Activated CD4-positive, alpha-beta T cell treated with anti-CD3 and anti-CD28 coated beads, Interleukin-2, amount 10 ng/mL, durations not matched to agents 7 days and 5 days (primary cell): ENCODE results near the gene PPP4R1. TPM values are rescaled to one million over a fixed set of nuclear protein-coding genes. Genes with fewer than 3 reads are reported as not detected.

ENCODE experiments used
- CTCF ChIA-PET: fragments of 350-600 bp; sonication (Branson Sonifier 250); formaldehyde crosslinking; loops from one replicate; lab custom pipeline; 2021; ENCODE audit warnings: antibody characterized with exemption; lab: Charles Lee
- POLR2A ChIA-PET: fragments of 350-600 bp; sonication (Branson Sonifier 250); formaldehyde crosslinking; loops from one replicate; lab custom pipeline; 2021; ENCODE audit warnings: antibody characterized with exemption; lab: Charles Lee
- DNase-seq: peaks from one replicate; pipeline ENCODE4 v3.0.0-alpha.2; 2020
- H3K27ac Mint-ChIP-seq: one replicate; pipeline ENCODE4 v1.8.0; 2021; ENCODE audit warnings: mild to moderate bottlenecking, moderate library complexity, mixed read lengths
- H3K27me3 Mint-ChIP-seq: one replicate; pipeline ENCODE4 v1.8.0; 2021; ENCODE audit warnings: mixed read lengths
- H3K36me3 Mint-ChIP-seq: one replicate; pipeline ENCODE4 v1.8.0; 2021; ENCODE audit warnings: low read depth, mixed read lengths
- H3K4me1 Mint-ChIP-seq: one replicate; pipeline ENCODE4 v1.8.0; 2021; ENCODE audit warnings: mixed read lengths
- H3K4me3 Mint-ChIP-seq: one replicate; pipeline ENCODE4 v1.8.0; 2021; ENCODE audit warnings: mild to moderate bottlenecking, moderate library complexity, mixed read lengths
- H3K9me3 Mint-ChIP-seq: one replicate; pipeline ENCODE4 v1.8.0; 2021; ENCODE audit warnings: mixed read lengths
- total RNA-seq, 2 experiments: library from RNA; stranded (reverse); gene quantifications; one replicate each; pipeline ENCODE4 v1.2.3, GENCODE V29; 2021

Gene PPP4R1
- total RNA-seq, 2 experiments from 2014 or later: 48.4 to 49.7 TPM

DNA sequence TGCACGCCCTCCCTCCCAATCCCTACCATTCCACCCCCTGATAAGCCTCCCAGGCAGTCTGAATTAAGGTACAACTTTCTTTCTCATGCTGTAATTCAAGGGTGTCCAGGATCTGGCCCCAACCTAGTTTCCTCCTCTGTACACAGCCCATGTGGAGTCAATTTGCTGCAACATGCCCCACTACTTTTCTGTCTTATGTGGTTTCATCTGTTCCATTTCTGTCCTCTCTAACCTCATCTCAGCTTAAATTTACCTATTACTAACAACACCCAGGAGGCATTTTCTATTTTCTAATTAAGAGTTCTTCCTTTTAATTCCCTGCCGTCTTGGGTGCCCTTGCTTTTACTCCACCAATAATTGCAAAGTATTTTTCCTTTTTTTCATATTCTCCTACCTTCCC lies 10.0 kb downstream of the PPP4R1 start:
- Mint-ChIP-seq H3K36me3 (peaks cover 14% of the 10 kb centered on the region), H3K4me1 (peaks cover 18% of the 10 kb centered on the region), H3K4me3 (no peak overlapping the region), H3K27ac (no peak overlapping the region), H3K27me3 (no peaks in the 10 kb centered on the region), H3K9me3 (peaks cover 4% of the 10 kb centered on the region)
- ChIA-PET CTCF (no interaction called here), POLR2A (no interaction called here)
- DNase-seq: no peak

DNA sequence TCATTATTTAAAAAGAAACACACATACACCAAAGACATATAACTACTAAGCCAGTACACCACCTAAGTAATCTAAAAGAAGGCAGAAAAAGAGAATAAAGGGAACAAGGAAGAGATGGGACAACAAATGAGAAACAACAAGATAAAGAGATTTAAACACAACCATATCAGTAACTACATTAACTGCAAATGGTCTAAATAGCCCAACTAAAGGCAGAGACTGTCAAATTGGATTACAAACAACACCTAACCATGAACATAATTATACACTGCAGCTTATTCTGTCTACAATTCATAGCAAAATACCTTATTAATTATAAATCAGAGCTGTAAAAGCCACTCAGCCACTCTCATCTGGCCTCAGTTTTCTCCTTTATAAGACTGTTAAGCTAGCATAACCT lies 15.0 kb downstream of the PPP4R1 start:
- Mint-ChIP-seq H3K27me3 (no peaks in the 10 kb centered on the region), H3K36me3 (peaks cover 23% of the 10 kb centered on the region), H3K9me3 (peaks cover 17% of the 10 kb centered on the region), H3K4me1 (peaks cover 10% of the 10 kb centered on the region), H3K27ac (no peak overlapping the region), H3K4me3 (no peak overlapping the region)
- DNase-seq: no peak
- POLR2A ChIA-PET: no interaction called here
- CTCF ChIA-PET: no interaction called here

DNA sequence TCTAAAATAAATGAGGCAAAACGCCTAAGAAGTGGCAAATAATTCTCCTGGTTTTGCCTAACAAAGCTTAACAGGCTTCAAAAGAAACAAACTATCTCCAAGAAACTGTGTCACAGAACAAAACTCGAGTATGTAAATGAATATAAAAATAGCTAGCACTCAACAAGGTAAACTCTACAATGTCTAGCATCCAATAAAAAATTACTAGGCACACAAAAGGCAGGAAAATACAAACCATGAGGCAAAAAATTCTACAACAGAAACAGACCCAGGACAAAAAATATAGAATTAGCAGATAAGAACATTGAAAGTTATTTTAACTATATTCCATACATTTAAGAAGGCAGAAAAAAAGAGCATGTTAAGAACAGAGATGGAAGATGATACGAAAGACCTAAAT lies 16.8 kb downstream of the PPP4R1 start:
- Mint-ChIP-seq H3K4me1 (peaks cover 10% of the 10 kb centered on the region), H3K36me3 (peaks cover 24% of the 10 kb centered on the region), H3K9me3 (peaks cover 20% of the 10 kb centered on the region), H3K4me3 (no peak overlapping the region), H3K27ac (peak overlapping the region; percentile 38), H3K27me3 (no peaks in the 10 kb centered on the region)
- DNase-seq: no peak
- CTCF ChIA-PET: interaction anchor here (0.6 to 0.9 kb wide), 2 partner anchors 26 to 36 kb away, joined by 3 read pairs; no protein-coding TSS in a partner anchor
- POLR2A ChIA-PET: no interaction called here

DNA sequence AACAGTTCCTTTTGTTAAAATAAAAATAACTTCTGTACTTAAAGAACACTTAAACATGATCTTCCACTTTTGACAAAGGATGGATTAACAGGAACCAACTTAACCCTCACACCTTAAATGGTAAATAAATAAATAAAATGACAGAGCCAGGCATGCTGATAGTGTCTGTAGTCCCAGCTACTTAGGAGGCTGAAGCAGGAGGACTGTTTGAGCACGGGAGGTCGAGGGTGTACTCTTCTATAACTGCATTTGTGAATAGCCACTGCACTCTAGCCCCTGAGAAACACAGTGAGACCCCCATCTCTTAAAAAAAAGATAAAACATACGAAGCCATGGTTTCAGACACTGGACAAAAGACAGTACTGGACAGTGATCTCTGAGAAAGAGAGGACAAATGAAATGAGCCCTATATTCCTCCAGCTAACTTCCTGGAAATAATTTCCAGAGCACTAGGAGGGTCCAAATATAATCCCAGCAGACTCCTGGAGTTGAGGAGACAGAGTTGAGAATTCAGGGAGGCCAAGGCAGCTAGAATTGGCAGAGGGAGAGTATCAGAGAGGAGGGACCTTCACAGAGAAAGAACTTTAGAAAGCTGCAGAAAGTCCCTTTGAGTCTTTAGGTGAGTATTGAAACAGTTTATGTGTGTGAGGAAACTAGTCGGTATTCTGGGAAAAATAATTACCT lies 17.4 kb downstream of the PPP4R1 start:
- no peak for DNase-seq
- peaks cover 10% of the 10 kb centered on the region for H3K4me1 Mint-ChIP-seq
- peaks cover 20% of the 10 kb centered on the region for H3K9me3 Mint-ChIP-seq
- no peak overlapping the region for H3K27ac Mint-ChIP-seq
- ChIA-PET POLR2A (no interaction called here), CTCF (interaction anchor here (0.6 to 0.9 kb wide), 2 partner anchors 27 to 35 kb away, joined by 3 read pairs; no protein-coding TSS in a partner anchor)
- no peak overlapping the region for H3K4me3 Mint-ChIP-seq
- H3K27me3 Mint-ChIP-seq: no peaks in the 10 kb centered on the region
- peaks cover 28% of the 10 kb centered on the region for H3K36me3 Mint-ChIP-seq

DNA sequence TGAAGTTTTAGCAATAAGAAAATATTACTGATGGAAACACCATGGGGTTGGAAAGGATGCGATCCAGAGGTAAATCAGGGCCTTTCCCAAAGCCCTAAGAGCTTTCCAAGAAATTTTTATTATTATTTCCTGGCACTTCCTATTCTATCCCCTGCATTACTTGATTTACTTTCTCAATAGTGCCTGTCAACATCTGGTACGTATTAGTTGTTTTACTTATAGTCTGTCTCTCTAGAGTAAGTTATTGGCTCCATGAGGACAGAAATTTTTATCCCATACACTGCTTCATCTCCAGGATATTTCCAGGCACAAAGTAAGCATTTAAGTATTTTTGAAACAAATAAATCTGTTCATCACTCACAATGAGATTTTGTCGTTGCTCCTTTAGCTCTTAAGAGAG lies 18.1 kb downstream of the PPP4R1 start:
- H3K27me3 Mint-ChIP-seq: no peaks in the 10 kb centered on the region
- DNase-seq: no peak
- CTCF ChIA-PET: no interaction called here
- H3K9me3 Mint-ChIP-seq: peaks cover 18% of the 10 kb centered on the region
- POLR2A ChIA-PET: no interaction called here
- H3K36me3 Mint-ChIP-seq: peaks cover 34% of the 10 kb centered on the region
- H3K4me3 Mint-ChIP-seq: no peak overlapping the region
- H3K27ac Mint-ChIP-seq: no peak overlapping the region
- H3K4me1 Mint-ChIP-seq: peaks cover 10% of the 10 kb centered on the region

DNA sequence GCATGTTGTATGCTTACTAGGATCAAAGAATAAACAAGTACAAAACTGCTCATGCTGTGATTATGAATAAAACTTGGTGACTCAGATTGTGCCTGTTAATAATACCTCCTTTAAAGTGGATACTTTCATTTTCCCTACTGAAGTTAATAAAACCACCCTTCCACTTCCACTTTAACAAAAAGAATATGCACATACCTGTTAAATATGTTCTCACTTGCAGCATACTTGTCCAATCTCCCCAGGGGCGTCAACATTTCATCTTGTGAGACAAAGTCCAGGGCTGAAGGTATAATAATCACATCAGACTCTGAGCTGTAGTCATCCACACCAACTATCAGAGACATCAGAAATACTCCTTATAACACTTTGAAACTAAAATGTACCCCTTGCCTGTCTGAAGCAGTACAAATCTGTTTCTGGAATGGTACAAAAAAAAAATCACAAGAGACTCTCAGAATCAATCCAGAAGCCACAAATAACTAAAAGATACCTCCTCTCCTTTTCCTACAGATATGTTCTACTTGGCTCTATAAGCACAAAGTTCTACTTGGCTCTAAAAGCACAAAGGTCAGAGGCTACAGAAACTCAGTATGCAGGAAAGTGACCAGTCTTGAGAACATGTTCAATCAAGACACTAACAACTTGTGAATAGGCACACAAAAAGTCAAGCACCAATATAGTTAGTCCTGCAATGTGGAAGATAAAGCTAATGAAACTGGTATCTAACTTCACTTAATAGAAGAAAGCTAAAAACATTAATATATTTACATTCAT lies 19.3 kb downstream of the PPP4R1 start:
- Mint-ChIP-seq H3K4me3 (no peak overlapping the region), H3K9me3 (peaks cover 16% of the 10 kb centered on the region), H3K27ac (no peak overlapping the region), H3K4me1 (peaks cover 10% of the 10 kb centered on the region), H3K27me3 (no peaks in the 10 kb centered on the region), H3K36me3 (peaks cover 37% of the 10 kb centered on the region)
- ChIA-PET POLR2A (no interaction called here), CTCF (no interaction called here)
- no peak for DNase-seq

DNA sequence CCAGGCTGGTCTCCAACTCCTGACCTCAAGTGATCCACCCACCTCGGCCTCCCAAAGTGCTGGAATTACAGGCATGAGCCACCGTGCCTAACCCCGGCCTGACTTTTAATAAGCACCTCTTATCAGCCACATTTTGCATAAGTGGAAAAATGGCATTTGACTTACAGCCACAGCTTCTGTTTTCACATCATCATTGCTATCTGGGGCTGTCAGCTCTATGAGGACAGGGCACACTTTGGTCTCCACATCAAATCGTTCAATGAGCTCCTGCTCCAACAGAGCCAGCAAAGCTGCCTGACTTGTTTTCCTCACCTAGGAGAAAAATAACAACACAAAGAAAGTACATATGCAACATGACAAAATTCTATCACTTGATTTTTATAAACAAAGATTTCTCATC lies 26.4 kb downstream of the PPP4R1 start:
- Mint-ChIP-seq H3K27me3 (no peaks in the 10 kb centered on the region), H3K4me3 (no peak overlapping the region), H3K27ac (no peak overlapping the region), H3K36me3 (peaks cover 42% of the 10 kb centered on the region), H3K9me3 (no peaks in the 10 kb centered on the region), H3K4me1 (no peaks in the 10 kb centered on the region)
- CTCF ChIA-PET: no interaction called here
- POLR2A ChIA-PET: no interaction called here
- DNase-seq: no peak

DNA sequence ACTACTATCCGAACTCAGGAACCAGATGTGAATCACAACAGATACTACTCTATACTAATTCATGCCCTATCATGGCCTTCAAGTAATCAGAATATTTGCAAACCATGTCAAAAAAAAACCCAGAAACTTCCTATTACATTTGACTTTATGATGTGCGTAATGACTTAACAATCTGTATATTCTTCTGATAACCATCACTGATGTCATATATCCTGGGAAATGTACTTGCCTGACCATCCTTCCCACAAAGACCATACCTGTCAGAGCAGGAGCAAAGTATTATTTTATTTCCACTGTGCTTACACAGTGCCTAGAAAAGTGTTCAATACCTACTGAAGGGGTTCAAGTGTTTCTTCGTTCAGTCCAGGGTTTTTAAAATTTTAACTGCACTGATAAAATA lies 27.5 kb downstream of the PPP4R1 start:
- H3K27ac Mint-ChIP-seq: no peak overlapping the region
- ChIA-PET CTCF (no interaction called here), POLR2A (no interaction called here)
- no peak for DNase-seq
- no peaks in the 10 kb centered on the region for H3K27me3 Mint-ChIP-seq
- H3K36me3 Mint-ChIP-seq: peaks cover 43% of the 10 kb centered on the region
- no peak overlapping the region for H3K4me3 Mint-ChIP-seq
- H3K9me3 Mint-ChIP-seq: no peaks in the 10 kb centered on the region
- H3K4me1 Mint-ChIP-seq: no peaks in the 10 kb centered on the region

DNA sequence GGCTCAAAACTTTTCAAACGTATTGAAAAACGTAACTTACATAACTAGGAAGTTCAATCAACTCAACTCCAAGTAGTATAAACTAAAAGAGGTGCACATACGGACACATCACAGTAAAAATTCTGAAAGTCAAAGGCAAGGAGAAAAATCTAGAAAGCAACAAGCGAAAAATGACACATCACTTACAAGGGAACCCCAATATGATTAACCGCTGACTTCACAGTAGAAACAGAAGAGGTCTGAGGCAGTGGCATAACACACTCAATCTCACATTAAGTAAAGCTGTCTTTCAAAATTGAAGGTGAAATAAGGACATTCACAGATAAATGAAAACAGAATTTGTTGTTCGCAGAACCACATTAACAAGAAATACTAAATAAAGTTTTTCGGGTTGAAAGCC lies 32.7 kb downstream of the PPP4R1 start:
- ChIA-PET CTCF (no interaction called here), POLR2A (no interaction called here)
- Mint-ChIP-seq H3K4me3 (no peak overlapping the region), H3K27me3 (no peaks in the 10 kb centered on the region), H3K9me3 (peaks cover 3% of the 10 kb centered on the region), H3K27ac (no peak overlapping the region), H3K36me3 (peaks cover 40% of the 10 kb centered on the region), H3K4me1 (no peaks in the 10 kb centered on the region)
- DNase-seq: no peak

DNA sequence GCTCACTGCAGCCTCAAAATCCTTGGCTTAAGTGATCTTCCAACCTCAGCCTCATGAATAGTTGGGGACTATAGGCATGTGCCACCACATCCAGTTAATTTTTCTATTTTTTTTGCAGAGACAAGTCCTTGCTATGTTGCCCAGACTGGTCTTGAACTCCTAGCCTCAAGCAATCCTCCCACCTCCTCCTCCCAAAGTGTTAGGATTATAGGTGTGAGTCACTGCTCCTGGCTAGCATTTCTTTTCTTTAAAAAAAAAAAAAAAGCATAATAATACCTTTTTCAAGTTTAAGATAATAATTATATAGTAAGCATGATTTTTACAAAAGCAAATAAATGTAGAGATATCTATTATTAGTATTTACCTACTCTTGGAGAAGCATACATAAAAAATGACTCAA lies 36.1 kb downstream of the PPP4R1 start:
- Mint-ChIP-seq H3K9me3 (peaks cover 3% of the 10 kb centered on the region), H3K27me3 (no peaks in the 10 kb centered on the region), H3K27ac (no peak overlapping the region), H3K4me1 (no peaks in the 10 kb centered on the region), H3K36me3 (peaks cover 40% of the 10 kb centered on the region), H3K4me3 (no peak overlapping the region)
- ChIA-PET CTCF (interaction anchor here (0.6 kb wide), 1 partner anchor 1652 kb away, joined by 3 read pairs; no protein-coding TSS in a partner anchor), POLR2A (no interaction called here)
- DNase-seq: no peak

DNA sequence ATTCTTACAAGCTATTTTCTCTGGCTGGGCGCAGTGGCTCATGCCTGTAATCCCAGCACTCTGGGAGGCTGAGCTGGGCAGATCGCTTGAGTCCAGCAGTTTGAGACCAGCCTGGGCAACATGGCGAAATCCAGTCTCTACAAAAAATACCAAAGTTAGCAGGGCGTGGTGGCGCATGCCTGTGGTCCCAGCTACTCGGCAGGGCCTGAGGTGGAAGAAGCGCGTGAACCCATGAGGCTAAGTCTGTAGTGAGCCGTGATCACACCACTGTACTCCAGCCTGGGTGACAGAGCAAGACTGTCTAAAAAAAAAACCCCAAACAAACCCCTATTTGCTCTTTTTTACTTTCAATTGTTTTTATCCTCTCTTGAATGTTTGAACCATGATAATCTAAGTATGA lies 37.0 kb downstream of the PPP4R1 start:
- DNase-seq: no peak
- POLR2A ChIA-PET: no interaction called here
- no peak overlapping the region for H3K4me3 Mint-ChIP-seq
- CTCF ChIA-PET: no interaction called here
- H3K27me3 Mint-ChIP-seq: no peaks in the 10 kb centered on the region
- no peaks in the 10 kb centered on the region for H3K4me1 Mint-ChIP-seq
- H3K36me3 Mint-ChIP-seq: peaks cover 32% of the 10 kb centered on the region
- H3K9me3 Mint-ChIP-seq: peaks cover 3% of the 10 kb centered on the region
- no peak overlapping the region for H3K27ac Mint-ChIP-seq

DNA sequence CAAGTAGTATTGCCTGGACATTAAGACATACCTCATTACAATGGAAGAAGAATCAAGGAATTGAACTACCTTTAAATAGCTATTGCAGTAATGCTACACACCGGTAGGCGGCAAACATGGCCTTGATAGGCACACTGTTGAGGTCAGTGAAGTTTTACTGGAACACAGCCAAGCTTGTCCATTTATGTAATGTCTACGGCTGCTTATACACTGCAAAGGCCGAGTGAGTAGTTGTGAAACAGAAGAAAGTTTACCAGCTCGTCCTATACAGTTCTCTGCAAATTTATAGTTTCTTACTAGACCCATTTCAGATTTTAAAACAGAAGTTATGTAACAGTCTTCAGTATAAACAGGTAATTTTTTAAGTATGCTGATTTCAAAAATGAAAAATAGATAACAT lies 38.8 kb downstream of the PPP4R1 start:
- peak; percentile 46 for DNase-seq
- Mint-ChIP-seq H3K4me1 (peaks cover 1% of the 10 kb centered on the region), H3K27me3 (no peaks in the 10 kb centered on the region), H3K9me3 (no peaks in the 10 kb centered on the region), H3K27ac (no peak overlapping the region), H3K36me3 (peaks cover 19% of the 10 kb centered on the region), H3K4me3 (no peak overlapping the region)
- ChIA-PET CTCF (interaction anchor here (2.8 kb wide), 1 partner anchor 12 kb away, joined by 10 read pairs; no protein-coding TSS in a partner anchor), POLR2A (no interaction called here)

DNA sequence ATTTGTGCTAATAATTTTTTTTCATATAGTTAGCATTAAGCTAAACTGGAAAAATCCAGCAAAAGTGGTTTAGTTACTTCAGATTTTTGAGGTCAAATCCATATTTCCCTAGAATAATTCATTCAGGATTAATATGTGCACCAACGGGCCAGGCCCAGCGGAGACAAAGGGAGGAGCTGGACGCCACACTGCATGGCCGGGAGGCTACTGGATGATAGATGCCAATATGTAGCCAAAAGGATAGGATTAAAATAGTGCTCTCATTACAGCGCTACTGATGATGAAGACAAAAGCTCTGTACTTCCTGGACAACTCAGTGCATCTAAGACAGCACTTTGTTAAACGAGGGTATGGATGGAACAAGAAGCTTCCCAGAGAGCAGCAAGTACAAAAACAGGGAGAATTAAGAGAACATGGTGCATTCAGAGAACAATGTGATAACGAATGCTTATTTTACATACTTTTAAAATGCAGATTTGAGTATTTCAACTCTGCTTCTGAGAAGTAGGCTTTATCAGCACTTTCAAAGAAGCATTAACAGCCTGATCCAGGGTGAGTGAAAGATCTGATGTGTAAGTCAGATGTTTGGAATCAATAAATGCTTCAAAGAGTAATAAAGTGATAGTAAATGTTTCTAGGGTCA lies 39.8 kb downstream of the PPP4R1 start:
- Mint-ChIP-seq H3K4me1 (peaks cover 1% of the 10 kb centered on the region), H3K27me3 (no peaks in the 10 kb centered on the region), H3K4me3 (no peak overlapping the region), H3K9me3 (no peaks in the 10 kb centered on the region), H3K36me3 (peaks cover 20% of the 10 kb centered on the region), H3K27ac (no peak overlapping the region)
- ChIA-PET CTCF (interaction anchor here (2.8 kb wide), 1 partner anchor 11 kb away, joined by 10 read pairs; no protein-coding TSS in a partner anchor), POLR2A (no interaction called here)
- no peak for DNase-seq
